ENCODE data around the gene NUDT3.
"Not testable (repeated sequence)": the region's sequence is repeated elsewhere in the genome, so short reads cannot be mapped to it uniquely, and the experiment has no call there.

Gene NUDT3

DNA sequence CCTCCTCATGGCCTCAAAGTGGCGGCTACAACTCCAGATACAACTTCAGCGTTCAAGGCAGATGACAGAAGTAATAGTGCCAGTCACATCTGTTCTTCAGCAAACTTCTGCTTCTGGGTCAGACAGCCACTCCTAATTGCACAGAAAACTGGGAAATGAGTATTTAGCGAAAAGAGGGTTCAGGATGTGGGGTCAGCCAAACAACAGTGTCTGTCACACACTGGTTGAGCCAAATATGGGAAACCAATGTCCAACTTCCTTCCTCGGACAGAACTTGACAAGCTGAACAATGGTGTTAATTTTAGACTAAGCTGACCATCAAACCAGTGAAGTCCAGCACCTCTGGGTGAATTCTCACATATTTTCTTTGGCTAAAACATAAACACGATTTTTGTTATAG is 22.1 kb downstream of the NUDT3 start:
- peak; percentile 87 for DNase-seq (ENCODE audit: low spot score)

DNA sequence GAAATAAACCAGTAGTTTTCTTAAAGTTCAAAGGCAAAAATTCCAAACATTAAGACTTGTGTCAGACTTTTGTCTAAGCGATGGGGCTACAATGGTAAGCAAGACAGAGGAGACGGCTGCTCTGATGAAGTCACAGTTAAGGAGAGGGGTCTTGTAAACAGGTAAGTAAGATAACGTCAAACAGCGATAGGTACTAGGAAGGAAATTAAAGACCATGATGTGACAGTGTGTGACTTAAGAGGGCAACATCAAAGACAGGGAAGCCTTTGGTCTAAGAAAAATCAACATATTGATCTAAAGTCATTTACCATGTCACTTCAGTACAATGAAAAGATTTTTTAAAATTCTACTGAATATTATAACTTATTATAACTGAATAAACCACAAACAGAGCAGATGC is 23.1 kb downstream of the NUDT3 start:
- no peak for DNase-seq (ENCODE audit: low spot score)

GRCh38 chr6:34366639-34366921 is 25.9 kb downstream of the NUDT3 start:
- DNase-seq (ENCODE audit: low spot score), result no peak

GRCh38 chr6:34365781-34366638 is 26.5 kb downstream of the NUDT3 start:
- DNase-seq (ENCODE audit: low spot score), result not testable (repeated sequence)

DNA sequence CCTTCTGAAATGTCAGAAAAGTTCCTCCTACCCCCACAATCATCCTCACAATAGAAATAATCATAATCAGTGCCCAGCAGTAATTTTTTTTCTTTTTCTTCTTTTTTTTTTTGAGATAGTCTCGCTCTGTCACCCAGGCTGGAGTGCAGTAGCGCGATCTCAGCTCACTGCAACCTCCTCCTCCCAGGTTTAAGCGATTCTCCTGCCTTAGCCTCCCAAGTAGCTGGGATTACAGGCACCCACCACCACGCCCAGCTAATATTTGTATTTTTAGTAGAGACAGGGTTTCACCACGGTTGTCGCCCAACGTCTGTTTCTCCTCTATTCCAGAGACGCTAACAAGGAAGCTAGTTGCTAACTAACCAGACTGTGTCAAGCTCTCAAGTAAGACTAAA is 28.8 kb downstream of the NUDT3 start:
- not testable (repeated sequence) for DNase-seq (ENCODE audit: low spot score)

DNA sequence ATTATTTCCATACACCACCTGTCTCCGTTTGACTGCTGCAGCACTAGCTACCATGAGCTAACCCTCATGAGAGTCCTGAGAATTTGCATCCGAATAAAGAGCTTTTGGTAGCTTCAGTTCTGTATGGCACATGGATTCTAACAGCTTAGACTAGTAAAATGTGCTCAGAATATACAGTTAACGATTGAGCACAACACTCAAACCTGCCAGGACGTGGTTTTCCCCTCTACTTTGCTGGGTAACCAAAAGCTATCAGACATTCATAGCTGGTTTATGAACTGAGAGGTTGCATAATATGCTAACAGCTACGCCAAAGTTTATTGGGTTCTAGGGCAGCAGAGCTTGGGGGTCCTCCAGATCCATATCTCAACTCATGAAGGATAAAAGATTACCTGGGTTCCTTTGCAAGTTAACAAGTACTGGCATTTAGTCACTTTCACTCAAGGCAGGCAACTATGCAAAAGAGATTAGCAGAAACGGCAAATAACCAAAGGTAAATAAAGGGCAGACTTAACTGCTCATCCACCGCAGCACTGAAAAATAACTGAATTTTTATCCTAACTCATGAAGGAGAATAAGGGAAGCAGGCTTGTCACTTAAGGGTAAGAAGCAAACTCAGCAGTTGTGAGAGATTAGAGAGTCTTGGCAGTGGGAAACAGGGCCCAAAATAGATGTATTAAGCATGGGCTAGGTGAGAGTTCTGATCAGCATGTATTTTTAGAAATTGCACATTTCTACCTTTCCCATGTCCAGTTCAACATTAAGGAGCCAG is 29.4 kb downstream of the NUDT3 start:
- DNase-seq (ENCODE audit: low spot score), result peak; percentile 34

- no peak for DNase-seq (ENCODE audit: low spot score)
Measured at GRCh38 chr6:34362176-34362575, 30.3 kb downstream of the NUDT3 start.

GRCh38 chr6:34360556-34360955 is 31.9 kb downstream of the NUDT3 start:
- no peak for DNase-seq (ENCODE audit: low spot score)

- no peak for DNase-seq (ENCODE audit: low spot score)
Measured at GRCh38 chr6:34359418-34360158, 32.9 kb downstream of the NUDT3 start.

GRCh38 chr6:34358389-34358905 is 34.0 kb downstream of the NUDT3 start:
- DNase-seq (ENCODE audit: low spot score), result no peak

DNA sequence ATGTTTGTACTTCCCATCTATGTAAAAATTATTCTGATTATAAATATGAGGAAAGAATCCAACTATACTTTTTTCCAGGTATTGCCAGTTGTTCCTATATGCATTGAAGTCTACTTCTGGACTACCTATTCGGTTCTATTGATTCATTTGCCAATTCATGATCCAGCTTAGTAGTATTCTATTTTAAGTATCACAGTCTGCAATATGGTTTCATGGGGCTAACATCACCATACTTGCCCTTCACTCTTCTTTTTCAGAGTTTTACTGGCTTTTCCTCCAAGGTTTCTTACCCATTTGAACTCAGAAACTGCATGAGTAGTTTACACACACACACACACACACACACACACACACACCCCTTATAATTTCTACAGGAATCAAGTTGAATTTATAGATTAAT is 34.5 kb downstream of the NUDT3 start:
- no peak for DNase-seq (ENCODE audit: low spot score)

GRCh38 chr6:34355889-34356288 is 36.6 kb downstream of the NUDT3 start:
- DNase-seq (ENCODE audit: low spot score), result no peak

- not testable (repeated sequence) for DNase-seq (ENCODE audit: low spot score)
Measured at GRCh38 chr6:34354230-34354629, 38.2 kb downstream of the NUDT3 start.

DNA sequence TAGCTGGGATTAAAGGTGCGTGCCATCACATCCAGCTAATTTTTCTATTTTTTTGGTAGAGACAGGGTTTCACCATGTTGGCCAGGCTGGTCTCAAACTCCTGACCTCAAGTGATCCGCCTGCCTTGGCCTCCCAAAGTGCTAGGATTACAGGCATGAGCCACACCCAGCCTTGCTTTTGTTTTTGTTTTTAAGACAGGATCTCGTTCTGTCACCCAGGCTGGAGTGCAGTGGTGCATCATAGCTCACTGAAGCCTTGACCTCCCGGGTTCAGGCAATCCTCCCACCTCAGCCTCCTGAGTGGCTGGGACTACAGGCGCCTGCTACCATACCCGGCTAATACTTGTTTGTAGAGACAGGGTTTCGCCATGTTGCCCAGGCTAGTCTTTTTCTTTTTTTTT is 38.9 kb downstream of the NUDT3 start:
- DNase-seq (ENCODE audit: low spot score), result not testable (repeated sequence)

GRCh38 chr6:34352305-34352937 is 40.0 kb downstream of the NUDT3 start:
- no peak for DNase-seq (ENCODE audit: low spot score)

- no peak for DNase-seq (ENCODE audit: low spot score)
Measured at GRCh38 chr6:34350934-34351217, 41.6 kb downstream of the NUDT3 start.

DNA sequence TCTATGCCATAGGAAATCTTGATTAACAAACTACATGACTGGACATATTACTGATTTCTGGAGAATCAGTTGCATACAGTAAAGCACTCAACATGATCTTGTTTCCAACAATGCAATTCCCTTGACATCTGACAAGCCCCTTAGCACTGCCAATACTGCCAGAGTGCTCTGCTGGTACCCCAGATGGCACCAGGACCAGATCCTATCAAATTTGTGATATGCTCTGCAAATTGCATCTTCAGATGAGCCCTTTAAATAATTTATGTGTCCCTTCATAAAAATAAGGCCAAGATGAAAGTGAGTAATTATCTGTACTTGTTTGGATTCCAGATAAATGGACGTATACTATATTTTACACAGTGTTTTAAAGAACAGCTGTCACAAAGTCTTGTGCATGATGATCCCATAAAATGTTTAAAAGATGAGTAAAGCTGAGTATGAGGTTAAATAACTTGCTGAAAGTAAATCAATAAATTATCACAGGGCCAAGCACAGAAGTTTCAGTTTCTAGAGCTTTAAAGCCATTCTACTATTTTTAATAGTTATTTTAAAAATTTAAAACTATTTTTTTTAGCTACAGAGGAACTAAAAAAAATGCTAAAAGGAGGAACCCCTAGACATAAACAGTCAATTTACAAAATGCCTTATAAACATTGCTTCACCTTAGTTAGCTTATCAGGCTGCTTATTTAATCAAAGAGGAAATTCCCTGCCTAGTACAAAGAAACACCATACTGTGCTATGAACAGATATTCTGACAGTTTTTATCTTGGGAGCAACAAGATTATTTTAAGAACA is 42.1 kb downstream of the NUDT3 start:
- no peak for DNase-seq (ENCODE audit: low spot score)

GRCh38 chr6:34349211-34349610 is 43.3 kb downstream of the NUDT3 start:
- DNase-seq (ENCODE audit: low spot score), result no peak

DNA sequence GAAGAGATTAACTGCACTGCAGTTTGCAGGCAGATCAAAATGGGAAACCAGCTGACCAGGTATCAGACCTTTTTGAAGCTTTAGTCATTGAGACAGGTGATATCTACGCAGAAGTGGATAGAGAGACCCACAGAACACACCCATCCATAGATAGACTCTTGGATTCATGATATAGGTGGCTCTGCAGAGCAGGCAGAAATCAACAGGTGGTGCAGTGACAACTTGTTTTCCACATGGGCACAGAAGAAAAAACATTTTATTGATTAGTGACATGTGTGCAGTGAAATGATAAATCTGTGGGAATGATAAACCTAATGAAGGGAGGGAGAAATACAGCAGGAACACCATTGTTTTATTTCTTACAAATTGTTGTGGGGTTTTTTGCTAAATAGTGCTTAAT is 45.2 kb downstream of the NUDT3 start:
- DNase-seq (ENCODE audit: low spot score), result no peak

DNA sequence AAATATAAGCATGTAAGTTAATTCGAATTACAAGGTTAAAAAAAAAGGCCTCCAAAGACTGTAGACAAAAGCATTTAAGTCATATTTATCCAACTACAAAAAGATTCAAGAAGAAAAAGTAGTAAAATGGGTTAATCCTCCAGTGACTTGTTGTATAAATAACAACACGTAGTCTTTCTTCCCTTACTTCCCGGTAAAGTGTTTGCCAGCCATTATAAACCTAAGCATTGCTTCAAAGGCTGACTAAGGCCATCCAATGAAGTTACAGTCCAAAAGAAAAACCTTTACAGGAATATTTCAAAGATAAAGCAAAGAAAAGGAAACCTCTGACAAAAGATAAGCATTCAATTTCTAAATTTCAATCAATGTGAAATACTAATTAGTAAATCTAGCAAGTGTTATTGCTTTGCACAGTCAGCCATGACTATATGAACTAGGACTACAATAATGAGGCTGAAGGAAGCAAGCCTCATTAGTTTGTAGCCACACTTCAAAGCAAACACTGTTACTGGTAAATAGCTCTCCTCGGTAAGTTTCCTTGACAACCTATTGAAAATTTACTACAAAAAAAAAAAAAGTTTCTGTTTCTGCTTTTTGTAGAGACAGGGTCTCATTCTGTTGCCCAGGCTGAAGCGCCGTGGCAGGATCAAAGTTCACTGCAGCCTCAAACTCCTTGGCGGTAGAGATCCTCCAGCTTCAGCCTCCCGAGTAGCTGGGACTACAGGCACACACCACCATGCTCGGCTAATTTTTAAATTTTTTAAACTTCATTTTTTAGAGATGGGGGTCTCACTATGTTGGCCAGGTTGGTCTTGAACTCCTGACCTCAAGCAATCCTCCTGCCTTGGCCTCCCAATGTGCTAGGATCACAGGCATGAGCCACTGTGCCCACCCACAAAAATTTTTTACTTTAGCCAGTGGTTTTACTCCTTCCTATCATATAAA is 46.0 kb downstream of the NUDT3 start:
- no peak for DNase-seq (ENCODE audit: low spot score)
